Neural cell (in vitro differentiated cells): ENCODE results near the gene LONRF2. TPM values are rescaled to one million over a fixed set of nuclear protein-coding genes. Genes with fewer than 3 reads are reported as not detected.

Source experiments
- H2AFZ ChIP-seq: fragments of 200-600, 300-800 bp; sonication (generic), shearing (Covaris generic); 2 replicates; pipeline ENCODE4 v1.6.0; 2014; ENCODE audit warnings: low read depth, mild to moderate bottlenecking, antibody characterized with exemption, low read length, moderate library complexity
- H3F3A ChIP-seq: fragments of 200-600 bp; shearing (Covaris generic); 2 replicates; pipeline ENCODE4 v1.6.1; 2016; ENCODE audit warnings: mild to moderate bottlenecking, moderate library complexity, mixed read lengths, antibody characterized with exemption, low read length; ENCODE audit not compliant: insufficient read depth, poor library complexity, severe bottlenecking
- H3K27ac ChIP-seq: fragments of 200-600, 300-800 bp; sonication (generic), shearing (Covaris generic); 2 replicates; pipeline ENCODE4 v1.5.1; 2014; ENCODE audit warnings: mild to moderate bottlenecking, low read length, moderate library complexity
- H3K27me3 ChIP-seq: fragments of 300-800, 200-600 bp; sonication (generic), shearing (Covaris generic); 2 replicates; pipeline ENCODE4 v1.6.0; 2014; ENCODE audit warnings: mild to moderate bottlenecking, low read depth, low read length, moderate library complexity; ENCODE audit not compliant: insufficient read depth
- H3K36me3 ChIP-seq: fragments of 300-800, 200-600 bp; sonication (generic), shearing (Covaris generic); 2 replicates; pipeline ENCODE4 v1.5.1; 2014; ENCODE audit warnings: mild to moderate bottlenecking, antibody characterized with exemption, low read length, moderate library complexity; ENCODE audit not compliant: insufficient read depth
- H3K4me2 ChIP-seq: fragments of 300-800, 200-600 bp; sonication (generic), shearing (Covaris generic); 2 replicates; pipeline ENCODE4 v1.6.0; 2014; ENCODE audit warnings: mild to moderate bottlenecking, low read length
- H3K4me3 ChIP-seq: fragments of 300-800, 200-600 bp; sonication (generic), shearing (Covaris generic); 2 replicates; pipeline ENCODE4 v1.5.1; 2014; ENCODE audit warnings: mild to moderate bottlenecking, low read length, moderate library complexity
- H3K79me2 ChIP-seq: fragments of 200-600 bp; shearing (Covaris generic); replicated peaks from 2 replicates; pipeline ENCODE4 v1.6.0; 2014; ENCODE audit warnings: mild to moderate bottlenecking, low read length, moderate library complexity; ENCODE audit not compliant: insufficient read depth
- H3K9ac ChIP-seq: fragments of 300-800, 200-600 bp; sonication (generic), shearing (Covaris generic); 2 replicates; pipeline ENCODE4 v1.6.1; 2016; ENCODE audit warnings: mild to moderate bottlenecking, low read length, mixed read lengths
- H3K9me2 ChIP-seq: fragments of 200-600 bp; shearing (Covaris generic); 2 replicates; pipeline ENCODE4 v1.6.1; 2016; ENCODE audit warnings: mild to moderate bottlenecking, low read length, mixed read lengths; ENCODE audit not compliant: insufficient read depth
- H3K9me3 ChIP-seq: fragments of 200-600, 300-800 bp; sonication (generic), shearing (Covaris generic); 2 replicates; pipeline ENCODE4 v1.6.1; 2016; ENCODE audit warnings: mild to moderate bottlenecking, mixed run types, low read length, moderate library complexity, mixed read lengths
- H4K20me1 ChIP-seq: fragments of 200-600 bp; shearing (Covaris generic); 2 replicates; pipeline ENCODE4 v1.6.1; 2016; ENCODE audit warnings: mild to moderate bottlenecking, mixed run types; ENCODE audit not compliant: insufficient read depth
- CTCF ChIP-seq: fragments of 450-650 bp; IDR thresholded peaks from 2 replicates; pipeline ENCODE4 v1.5.1; 2014; ENCODE audit warnings: antibody characterized with exemption, mild to moderate bottlenecking, moderate library complexity; ENCODE audit not compliant: poor library complexity, severe bottlenecking
- EP300 ChIP-seq: fragments of 450-650 bp; conservative IDR thresholded peaks from 2 replicates; pipeline ENCODE4 v1.6.1; 2014; ENCODE audit warnings: antibody characterized with exemption, mild to moderate bottlenecking, moderate library complexity; ENCODE audit not compliant: poor library complexity, severe bottlenecking
- EZH2 ChIP-seq: fragments of 200-600, 300-800 bp; shearing (Covaris generic), sonication (generic); IDR thresholded peaks from 2 replicates; pipeline ENCODE4 v1.6.1; 2014; ENCODE audit warnings: antibody characterized with exemption, low read length, borderline replicate concordance, mild to moderate bottlenecking; ENCODE audit not compliant: insufficient read depth, poor library complexity, severe bottlenecking
- MXI1 ChIP-seq: fragments of 450-650 bp; conservative IDR thresholded peaks from 2 replicates; pipeline ENCODE4 v1.6.1; 2014; ENCODE audit warnings: antibody characterized with exemption, mild to moderate bottlenecking; ENCODE audit not compliant: poor library complexity, severe bottlenecking
- POLR2AphosphoS5 ChIP-seq: IDR thresholded peaks from 2 replicates; pipeline ENCODE4 v1.6.1; 2012
- RAD21 ChIP-seq: fragments of 450-650 bp; conservative IDR thresholded peaks from 2 replicates; pipeline ENCODE4 v1.6.1; 2014; ENCODE audit warnings: antibody characterized with exemption, mild to moderate bottlenecking, moderate library complexity
- REST ChIP-seq: IDR thresholded peaks from 2 replicates; pipeline ENCODE4 v1.6.1; 2012; ENCODE audit warnings: borderline replicate concordance
- SMC3 ChIP-seq: fragments of 450-650 bp; conservative IDR thresholded peaks from 2 replicates; pipeline ENCODE4 v1.6.1; 2014; ENCODE audit warnings: antibody characterized with exemption, mild to moderate bottlenecking, moderate library complexity; ENCODE audit not compliant: poor library complexity
- TAF1 ChIP-seq: IDR thresholded peaks from 2 replicates; pipeline ENCODE4 v1.6.1; 2012; ENCODE audit warnings: low read depth
- polyA plus RNA-seq: library from polyadenylated mRNA; depleted of rRNA; stranded (reverse); fragments of >200 nt; gene quantifications from 2 replicates; pipeline ENCODE4 v1.2.3, GENCODE V29; 2014

Gene LONRF2
- polyA plus RNA-seq, 1 donor from 2014 or later = 20.7 TPM

GRCh38 chr2:100252811-100253698 lies 69.2 kb downstream of the LONRF2 start:
- H3K79me2 ChIP-seq = no peaks in the 10 kb centered on the region
- H3K27ac ChIP-seq = no peak overlapping the region
- H3K9me2 ChIP-seq = no peaks in the 10 kb centered on the region
- H4K20me1 ChIP-seq = no peaks in the 10 kb centered on the region
- H3K9me3 ChIP-seq = no peaks in the 10 kb centered on the region
- no peaks in the 10 kb centered on the region for H3K36me3 ChIP-seq
- no peak overlapping the region for H3K4me3 ChIP-seq
- no peaks in the 10 kb centered on the region for H3F3A ChIP-seq
- H3K4me2 ChIP-seq = no peak overlapping the region
- no peaks in the 10 kb centered on the region for H3K27me3 ChIP-seq
- TF ChIP-seq EP300 (no peak), POLR2AphosphoS5 (no peak), EZH2 (no peak), TAF1 (no peak), REST (no peak), RAD21 (no peak), CTCF (no peak), MXI1 (no peak), SMC3 (no peak)
- no peak overlapping the region for H2AFZ ChIP-seq
- no peak overlapping the region for H3K9ac ChIP-seq

DNA sequence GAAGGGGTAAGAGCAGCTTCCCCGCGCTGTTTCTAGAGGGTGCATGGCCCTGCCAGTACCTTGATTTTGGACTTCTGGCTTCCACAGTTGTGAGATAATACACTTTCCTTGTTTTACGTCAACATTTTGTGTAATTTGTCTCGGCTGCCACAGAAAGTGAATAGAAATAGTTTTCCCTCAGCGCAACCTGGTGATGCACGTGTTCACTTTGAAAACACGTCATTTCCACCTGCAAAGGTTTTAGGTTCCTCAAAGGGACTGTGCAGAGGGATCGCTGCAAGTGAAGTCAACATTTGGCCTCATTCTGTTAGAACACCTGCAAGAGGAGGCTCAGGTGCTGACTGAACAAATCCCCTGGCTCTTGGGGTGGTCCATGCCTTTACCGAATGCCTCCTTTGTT lies 71.7 kb downstream of the LONRF2 start:
- Histone ChIP-seq H2AFZ (no peak overlapping the region), H3K27me3 (no peaks in the 10 kb centered on the region), H3K9me3 (no peaks in the 10 kb centered on the region), H3F3A (no peaks in the 10 kb centered on the region), H3K4me2 (no peak overlapping the region), H3K27ac (no peak overlapping the region), H3K9ac (no peak overlapping the region), H3K36me3 (no peaks in the 10 kb centered on the region), H3K4me3 (no peak overlapping the region), H3K79me2 (no peaks in the 10 kb centered on the region), H3K9me2 (no peaks in the 10 kb centered on the region), H4K20me1 (no peaks in the 10 kb centered on the region)
- TF ChIP-seq CTCF (no peak), RAD21 (no peak), SMC3 (no peak)
